HG02943 (cell line): ENCODE results near the gene MED16.

ENCODE experiments used
- ATAC-seq: cut with Tn5 transposase; IDR thresholded peaks from one replicate; pipeline ENCODE4 v1.9.1; 2021; ENCODE audit warnings: mild to moderate bottlenecking, low read depth, moderate library complexity; ENCODE audit not compliant: unreplicated experiment

MED16 gene

DNA sequence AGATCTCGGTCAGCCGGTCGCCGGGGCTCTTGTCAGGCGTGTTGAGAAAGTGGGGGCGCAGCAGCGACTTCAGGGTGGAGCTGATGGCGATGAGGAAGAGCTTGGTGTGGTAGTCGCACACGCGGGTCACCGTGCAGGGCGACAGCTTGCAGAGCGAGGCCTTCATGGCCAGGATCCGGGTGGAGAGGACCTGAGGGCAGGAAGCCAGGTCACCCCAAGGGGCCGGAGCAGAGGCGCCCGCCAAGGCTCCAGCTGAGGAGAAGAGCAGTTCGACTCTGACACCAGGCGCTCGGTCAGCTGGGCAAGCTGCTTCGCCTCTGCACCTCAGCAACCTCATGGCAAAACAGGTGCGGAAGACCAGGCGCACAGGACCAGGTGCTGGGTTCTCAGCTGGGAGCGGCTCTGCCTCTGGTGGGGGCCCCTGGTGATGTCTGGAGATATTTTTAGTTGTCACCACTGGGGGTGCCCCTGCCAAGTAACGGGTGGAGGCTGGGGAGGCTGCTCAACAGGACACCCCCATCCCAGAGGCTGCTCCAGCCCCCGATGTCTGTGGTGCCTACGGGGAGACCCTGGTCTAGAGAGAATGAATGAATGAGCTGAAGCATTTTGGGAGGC is 17.6 kb downstream of the MED16 start:
- ATAC-seq, result no peak

DNA sequence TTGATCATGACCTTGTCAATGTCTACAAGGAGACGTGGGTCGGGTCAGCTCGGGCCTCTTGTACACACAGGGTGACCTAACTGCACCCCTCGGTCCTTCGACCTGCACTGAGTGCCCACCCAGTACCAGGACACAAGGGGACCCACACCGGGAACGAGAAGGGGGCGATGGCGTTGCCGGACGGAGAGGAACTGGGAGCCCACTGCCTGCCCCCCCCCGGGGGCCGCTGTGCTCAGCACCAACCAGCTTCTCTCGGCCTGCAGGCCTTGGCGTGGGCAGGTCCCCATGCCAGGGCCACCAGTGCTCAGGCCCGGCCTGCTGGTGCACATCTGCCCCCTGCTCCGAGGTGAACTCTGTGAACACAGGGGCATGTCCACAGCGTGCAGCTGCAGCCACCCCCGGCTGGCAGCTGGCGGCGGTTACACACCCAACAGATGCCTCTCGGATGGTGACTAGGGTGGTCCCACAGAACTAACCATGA is 19.4 kb downstream of the MED16 start:
- ATAC-seq, result no peak

DNA sequence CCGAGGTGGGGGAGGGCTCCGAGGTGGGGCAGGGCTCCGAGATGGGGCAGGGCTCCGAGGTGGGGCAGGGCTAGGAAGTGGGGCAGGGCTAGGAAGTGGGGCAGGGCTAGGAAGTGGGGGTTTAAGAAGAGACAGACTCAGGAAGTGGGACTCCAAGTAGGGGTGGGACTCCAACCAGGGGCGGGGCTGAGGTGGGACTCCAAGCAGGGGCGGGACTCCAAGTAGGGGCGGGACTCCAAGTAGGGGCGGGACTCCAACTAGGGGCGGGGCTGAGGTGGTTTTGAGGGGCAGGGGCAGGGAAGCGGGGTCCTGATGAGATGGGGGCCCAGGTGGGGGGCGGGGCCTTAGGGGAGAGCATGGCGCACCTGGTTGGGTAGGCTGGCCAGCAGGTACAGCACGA is 19.9 kb downstream of the MED16 start:
- no peak for ATAC-seq

DNA sequence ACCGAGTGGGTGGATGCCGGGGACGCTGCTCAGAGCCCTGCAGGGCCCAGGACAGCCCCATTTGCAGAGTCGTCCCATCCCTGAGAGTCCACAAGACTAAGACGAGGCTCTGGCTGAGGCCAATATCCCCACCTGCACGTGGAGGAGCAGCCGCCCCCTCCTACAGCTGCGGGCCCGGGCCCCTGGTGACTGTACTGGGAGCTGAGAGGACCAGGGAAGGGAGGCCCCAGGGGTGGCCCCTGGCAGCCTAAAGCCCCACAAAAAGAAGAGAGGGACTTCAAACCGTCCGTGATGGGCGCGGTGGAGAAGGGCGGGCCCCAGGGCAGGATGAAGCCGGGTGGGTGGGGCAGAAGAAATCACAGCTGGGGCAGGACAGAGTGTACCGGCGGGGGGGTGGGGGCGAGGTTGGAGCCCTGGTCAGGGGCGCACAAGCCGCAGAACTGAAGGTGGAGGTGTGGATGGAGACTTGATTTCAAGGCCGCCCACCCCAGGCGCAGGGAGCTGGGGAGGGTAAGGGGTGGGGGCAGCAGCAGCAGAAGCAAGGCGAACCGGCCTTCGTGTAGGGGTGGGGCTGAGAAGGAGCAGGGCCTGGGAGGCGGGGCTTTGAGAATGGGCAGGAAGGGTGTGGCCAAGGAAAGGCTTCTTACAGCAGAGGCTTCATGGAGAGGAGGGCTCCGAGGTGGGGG is 20.6 kb downstream of the MED16 start:
- ATAC-seq, result no peak

DNA sequence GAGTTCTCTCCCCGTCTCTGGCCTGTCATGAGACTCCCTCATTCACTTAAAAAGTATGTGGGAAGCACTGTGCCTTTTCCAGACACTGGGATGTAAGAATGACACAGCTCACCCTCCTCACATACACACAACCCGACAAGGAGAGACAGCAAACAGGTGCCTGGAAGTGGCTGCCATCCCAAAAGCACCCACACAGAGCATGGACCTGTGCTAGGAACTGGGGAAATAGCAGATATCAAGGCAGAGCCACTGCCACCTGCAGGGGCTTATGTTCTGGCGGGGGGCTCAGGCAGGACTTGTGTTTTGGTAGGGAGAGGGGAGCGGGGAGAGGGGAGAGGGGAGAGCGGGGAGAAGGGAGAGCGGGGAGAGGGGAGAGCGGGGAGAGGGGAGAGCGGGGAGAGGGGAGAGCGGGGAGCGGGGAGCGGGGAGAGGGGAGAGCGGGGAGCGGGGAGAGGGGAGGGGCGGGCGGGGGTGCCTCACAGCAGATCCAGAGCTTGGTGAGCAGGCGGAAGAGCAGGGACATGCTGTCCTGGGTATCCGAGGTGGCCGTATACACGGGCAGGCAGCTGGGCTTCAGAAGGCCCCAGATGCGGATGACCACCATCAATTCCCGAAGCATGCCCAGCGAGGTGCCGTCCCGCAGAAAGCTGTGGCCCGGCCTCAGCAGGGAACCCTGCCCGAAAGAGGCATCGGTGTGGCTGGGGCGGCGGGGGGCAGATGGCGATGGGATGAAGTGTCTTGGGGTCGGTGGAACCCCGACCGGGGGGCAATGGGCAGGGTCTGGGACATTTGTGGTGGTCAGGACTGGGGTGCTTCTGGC is 21.3 kb downstream of the MED16 start:
- ATAC-seq, result no peak

DNA sequence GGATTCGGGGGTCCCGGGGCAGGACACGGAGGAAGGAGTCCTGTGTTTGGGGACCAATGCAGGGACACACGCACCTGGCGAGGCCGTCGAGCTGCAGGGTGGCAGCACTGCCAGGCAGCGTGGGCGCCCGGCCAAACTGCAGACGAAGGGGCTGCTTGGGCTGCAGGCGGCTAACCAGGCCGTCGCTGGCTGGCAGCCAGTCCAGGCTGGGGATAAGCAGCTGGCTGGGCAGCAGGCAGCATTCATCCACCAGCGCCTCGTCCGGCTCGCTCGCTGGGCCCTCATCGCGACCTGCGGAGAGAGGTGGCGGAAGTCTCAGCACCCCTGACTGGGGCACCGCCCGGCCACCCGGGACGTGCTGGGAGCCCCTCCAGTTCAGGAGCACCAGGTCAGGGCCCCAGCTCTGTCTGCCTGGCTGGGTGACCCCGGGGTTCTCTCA is 22.0 kb downstream of the MED16 start:
- no peak for ATAC-seq

GRCh38 chr19:870314-870713 is 22.7 kb downstream of the MED16 start:
- ATAC-seq, result no peak

- ATAC-seq, result no peak
Observed at GRCh38 chr19:869245-870177, 23.5 kb downstream of the MED16 start.

DNA sequence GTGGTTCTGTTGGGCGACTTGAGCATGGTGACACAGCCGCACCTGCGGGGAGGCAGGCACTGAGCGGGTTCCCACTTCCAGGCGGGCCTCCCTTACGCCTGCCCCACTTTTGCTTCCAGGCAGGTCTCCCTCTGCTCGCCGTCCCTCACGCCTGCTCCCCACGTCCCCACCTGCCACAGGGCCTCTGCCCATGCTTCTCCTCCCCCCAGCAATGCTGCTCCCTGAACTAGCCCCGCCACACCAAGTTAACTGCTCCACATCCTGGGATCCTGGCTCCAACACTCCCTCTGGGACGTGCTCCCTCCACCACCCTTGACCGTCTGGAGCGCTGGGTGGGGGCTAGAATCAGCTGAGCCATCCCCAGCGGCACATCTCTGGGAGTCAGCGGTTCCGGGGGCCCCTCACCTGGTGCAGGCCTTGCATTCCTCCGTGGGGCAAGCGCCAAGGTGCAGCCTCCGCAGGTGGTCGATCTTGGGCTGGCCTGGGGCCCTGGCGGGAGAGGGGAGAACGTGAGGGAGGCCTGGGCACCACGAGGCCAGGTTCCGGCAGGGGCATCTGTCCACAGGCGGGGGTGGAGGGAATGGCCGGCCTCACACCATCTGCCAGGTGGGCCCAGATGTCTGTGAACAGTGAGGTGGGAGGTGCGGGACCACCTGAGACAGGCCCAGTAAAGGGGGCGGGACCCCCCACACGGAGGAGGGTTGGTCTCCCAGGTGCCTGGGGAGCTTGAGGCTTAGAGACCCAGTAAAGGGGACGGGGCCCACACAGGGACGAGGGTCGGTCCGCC is 24.3 kb downstream of the MED16 start:
- ATAC-seq, result no peak

GRCh38 chr19:867855-868457 is 25.0 kb downstream of the MED16 start:
- no peak for ATAC-seq

DNA sequence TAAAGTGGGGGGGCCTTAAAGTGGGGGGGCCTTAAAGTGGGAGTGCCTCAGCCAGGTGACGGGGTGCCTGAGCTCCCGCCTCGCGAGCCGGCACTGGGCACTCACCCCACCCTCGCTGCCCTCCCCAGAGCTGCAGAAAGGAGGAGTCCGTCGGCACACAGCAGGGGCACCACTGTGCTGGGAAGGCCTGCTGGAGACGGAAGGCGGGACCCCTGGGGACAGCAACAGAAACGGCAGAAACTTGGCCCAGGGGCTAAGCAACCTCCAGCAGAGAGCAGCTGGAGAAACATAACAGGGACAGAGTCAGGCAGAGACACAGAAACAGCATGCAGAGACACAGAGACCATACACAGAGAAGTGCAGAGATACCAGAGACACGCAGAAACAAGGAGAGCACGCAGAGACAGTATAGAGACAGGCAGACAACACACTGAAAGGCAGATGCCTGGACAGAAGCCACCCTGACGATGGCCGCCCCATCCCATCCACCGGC is 25.6 kb downstream of the MED16 start:
- no peak for ATAC-seq

GRCh38 chr19:866769-867300 is 26.2 kb downstream of the MED16 start:
- no peak for ATAC-seq

GRCh38 chr19:863315-863620 is 29.7 kb downstream of the MED16 start:
- no peak for ATAC-seq

- no peak for ATAC-seq
Observed at GRCh38 chr19:862581-863314, 30.2 kb downstream of the MED16 start.

DNA sequence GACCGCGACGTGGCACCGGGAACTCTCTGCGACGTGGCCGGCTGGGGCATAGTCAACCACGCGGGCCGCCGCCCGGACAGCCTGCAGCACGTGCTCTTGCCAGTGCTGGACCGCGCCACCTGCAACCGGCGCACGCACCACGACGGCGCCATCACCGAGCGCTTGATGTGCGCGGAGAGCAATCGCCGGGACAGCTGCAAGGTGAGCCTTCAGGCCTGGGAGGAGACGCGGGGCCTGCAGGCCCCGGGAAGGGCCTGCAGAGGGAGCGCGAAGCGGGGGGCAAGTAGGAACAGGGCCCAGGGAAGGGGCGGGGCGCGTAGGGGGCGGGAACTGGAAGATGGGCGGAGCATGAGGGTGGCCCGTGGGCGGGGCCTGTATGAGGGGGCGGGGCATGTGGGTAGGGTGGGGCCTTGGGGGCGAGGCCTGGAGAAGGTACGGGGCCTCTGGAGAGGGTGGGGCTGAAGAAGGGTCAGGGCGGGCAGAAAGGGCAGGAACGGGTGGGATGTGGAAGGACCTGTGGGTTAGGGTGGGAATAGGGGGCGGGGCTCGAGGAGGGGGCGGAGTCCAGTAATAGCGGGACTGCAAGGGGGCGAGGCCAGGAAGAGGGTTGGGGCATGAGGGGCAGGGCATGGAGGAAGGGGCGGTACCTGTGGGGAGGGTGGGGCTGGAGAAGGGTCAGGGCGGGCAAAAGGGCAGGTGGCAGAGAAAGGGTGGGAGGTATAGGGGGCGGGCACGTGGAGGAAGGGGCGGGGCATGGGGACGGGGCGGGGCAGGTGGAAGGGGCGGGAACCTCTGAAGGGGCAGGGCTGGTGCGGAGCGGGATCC is 31.0 kb downstream of the MED16 start:
- ATAC-seq, result no peak

DNA sequence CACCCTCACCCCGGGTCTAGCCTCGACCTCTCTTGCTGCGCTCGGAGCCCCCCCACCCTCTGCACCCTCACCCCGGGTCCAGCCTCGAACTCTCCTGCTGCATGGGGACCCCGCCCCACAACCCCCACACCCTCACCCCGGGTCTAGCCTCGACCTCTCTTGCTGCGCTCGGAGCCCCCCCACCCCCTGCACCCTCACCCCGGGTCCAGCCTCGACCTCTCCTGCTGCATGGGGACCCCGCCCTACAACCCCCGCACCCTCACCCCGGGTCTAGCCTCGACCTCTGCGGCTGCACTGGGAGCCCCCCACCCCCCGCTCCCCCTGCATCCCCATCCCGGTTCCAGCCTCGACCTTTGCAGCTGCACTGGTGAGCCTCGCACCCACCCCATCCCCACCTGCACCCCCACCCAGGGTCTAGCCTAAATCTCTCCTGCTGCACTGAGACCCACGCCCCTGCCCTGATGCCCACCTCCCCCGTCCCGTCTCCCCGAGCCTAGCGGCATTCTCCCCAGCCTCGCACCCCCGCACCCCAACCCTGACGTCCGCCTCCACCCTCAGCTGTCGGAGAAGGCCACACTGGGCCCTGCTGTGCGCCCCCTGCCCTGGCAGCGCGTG is 31.7 kb downstream of the MED16 start:
- ATAC-seq, result no peak
